GM13976 (cell line): Measurements from ENCODE around the gene RILP.
"Not testable (repeated sequence)": the region's sequence is repeated elsewhere in the genome, so short reads cannot be mapped to it uniquely, and the experiment has no call there.

ENCODE experiments used
- DNase-seq: peaks from one replicate; pipeline ENCODE4 v3.0.0; 2012; ENCODE audit warnings: low spot score
- in situ Hi-C: fragments of 300-500 bp; cut with MboI; formaldehyde crosslinking; loops from one replicate; pipeline ENCODE4 v1.12.0; 2022; ENCODE audit warnings: low sequenced_read_pairs, mixed read lengths, inconsistent platforms; ENCODE audit not compliant: unreplicated experiment
- TF ChIP-seq, protein P1 (sequence below): IDR thresholded peaks from 2 replicates; pipeline ENCODE4 v1.5.1; 2012; ENCODE audit warnings: borderline replicate concordance, mild to moderate bottlenecking; ENCODE audit not compliant: insufficient read depth; ENCODE audit errors: extremely low read depth, missing control alignments, control extremely low read depth

Gene RILP, protein sequence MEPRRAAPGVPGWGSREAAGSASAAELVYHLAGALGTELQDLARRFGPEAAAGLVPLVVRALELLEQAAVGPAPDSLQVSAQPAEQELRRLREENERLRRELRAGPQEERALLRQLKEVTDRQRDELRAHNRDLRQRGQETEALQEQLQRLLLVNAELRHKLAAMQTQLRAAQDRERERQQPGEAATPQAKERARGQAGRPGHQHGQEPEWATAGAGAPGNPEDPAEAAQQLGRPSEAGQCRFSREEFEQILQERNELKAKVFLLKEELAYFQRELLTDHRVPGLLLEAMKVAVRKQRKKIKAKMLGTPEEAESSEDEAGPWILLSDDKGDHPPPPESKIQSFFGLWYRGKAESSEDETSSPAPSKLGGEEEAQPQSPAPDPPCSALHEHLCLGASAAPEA

DNA sequence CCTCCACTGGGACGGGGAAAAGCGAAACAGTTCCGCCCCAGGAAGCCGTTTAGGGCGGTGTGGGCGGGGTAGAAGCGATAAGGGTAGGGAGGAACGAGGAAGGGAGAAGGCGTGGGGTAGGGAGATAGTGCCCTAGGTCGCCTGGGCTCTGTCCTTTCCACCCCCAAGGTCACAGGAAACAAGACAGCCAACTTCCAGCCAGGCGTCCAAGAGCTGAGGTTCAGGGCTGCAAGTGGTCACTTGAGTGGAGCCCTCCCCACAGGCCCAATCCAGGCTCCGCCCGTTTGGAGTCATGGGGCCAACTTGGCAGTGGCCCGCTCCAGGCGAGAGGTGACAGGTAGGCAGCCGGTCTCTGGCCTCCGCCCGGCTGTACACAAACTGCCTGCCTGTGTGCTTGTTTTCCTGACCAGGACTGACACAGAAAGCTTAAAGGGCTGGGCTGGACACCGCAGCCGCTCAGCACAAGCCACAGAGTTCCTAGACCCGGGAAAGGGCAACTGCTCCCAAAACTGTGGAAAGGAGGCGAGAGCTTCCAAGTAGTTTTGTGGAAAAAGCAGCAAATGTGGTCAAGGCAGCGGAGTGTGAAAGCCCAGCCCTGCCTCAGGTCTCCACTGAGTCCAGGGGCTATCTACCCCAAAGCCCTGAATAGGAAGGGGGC lies at the start of gene RILP:
RILP (minus strand) TSS at position 23 of the 658 bp plus-strand sequence. CDS start 62 bp downstream, outside the sequence.
- DNase-seq, result peak; percentile 56
- in situ Hi-C loops, result no loop called here
- TF ChIP-seq, protein P1, sequence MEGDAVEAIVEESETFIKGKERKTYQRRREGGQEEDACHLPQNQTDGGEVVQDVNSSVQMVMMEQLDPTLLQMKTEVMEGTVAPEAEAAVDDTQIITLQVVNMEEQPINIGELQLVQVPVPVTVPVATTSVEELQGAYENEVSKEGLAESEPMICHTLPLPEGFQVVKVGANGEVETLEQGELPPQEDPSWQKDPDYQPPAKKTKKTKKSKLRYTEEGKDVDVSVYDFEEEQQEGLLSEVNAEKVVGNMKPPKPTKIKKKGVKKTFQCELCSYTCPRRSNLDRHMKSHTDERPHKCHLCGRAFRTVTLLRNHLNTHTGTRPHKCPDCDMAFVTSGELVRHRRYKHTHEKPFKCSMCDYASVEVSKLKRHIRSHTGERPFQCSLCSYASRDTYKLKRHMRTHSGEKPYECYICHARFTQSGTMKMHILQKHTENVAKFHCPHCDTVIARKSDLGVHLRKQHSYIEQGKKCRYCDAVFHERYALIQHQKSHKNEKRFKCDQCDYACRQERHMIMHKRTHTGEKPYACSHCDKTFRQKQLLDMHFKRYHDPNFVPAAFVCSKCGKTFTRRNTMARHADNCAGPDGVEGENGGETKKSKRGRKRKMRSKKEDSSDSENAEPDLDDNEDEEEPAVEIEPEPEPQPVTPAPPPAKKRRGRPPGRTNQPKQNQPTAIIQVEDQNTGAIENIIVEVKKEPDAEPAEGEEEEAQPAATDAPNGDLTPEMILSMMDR, result no peak

DNA sequence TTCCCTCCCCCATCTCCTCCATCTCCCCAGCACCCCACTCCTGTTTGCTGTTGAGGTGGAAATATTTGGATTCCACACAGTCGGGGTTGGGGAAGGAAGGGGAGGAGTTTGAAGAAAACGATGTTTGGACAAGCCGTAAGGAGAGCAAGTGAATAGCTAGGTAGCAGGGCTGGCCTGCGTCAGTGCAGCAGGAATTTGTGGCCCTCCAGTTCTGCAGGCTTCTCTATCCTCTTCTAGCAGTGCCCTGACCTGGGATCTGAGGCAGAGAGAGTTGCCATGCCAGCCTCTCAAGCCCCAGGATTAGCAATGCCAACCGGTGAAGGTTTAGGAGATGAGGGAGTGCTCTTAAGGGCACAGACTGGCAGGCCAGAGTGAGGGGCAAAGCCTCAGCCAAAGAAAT lies 48.0 kb upstream of the RILP start:
- TF ChIP-seq, protein P1, result no peak
- in situ Hi-C loops, result no loop called here
- DNase-seq, result no peak

DNA sequence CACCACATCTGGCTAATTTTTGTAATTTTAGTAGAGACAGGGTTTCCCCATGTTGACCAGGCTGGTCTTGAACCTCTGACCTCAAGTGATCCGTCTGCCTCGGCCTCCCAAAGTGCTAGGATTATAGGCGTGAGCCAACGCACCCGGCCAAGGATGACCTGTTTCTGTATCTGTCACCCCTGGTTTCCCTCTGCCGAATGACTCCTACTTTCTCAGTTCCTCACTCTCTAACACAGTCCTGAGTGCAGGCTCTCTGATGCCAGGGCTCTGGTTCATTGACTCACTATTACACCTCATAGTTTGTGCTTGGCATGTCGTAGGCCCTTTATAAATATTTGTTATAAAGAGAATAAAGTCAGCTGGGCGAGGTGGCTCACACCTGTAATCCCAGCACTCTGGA lies 45.7 kb upstream of the RILP start:
- in situ Hi-C loops, result no loop called here
- DNase-seq, result peak; percentile 66
- TF ChIP-seq, protein P1, result no peak

DNA sequence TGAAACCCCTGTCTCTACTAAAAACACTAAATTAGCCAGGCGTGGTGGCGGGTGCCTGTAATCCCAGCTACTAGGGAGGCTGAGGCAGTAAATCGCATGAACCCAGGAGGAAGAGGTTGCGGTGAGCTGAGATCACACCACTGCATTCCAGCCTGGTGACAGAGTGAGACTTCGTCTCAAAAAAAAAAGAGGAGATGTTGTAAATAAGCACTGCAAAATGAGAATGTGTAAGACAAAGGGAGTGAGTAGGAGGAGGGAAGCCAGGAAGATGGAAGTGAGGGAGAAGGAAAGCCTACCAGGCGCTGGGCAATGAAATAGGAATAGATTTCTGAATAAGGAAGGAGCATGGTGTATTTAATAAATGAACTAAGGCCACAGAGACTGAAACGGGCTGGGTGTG lies 43.7 kb upstream of the RILP start:
- TF ChIP-seq, protein P1, result no peak
- in situ Hi-C loops, result no loop called here
- no peak for DNase-seq

DNA sequence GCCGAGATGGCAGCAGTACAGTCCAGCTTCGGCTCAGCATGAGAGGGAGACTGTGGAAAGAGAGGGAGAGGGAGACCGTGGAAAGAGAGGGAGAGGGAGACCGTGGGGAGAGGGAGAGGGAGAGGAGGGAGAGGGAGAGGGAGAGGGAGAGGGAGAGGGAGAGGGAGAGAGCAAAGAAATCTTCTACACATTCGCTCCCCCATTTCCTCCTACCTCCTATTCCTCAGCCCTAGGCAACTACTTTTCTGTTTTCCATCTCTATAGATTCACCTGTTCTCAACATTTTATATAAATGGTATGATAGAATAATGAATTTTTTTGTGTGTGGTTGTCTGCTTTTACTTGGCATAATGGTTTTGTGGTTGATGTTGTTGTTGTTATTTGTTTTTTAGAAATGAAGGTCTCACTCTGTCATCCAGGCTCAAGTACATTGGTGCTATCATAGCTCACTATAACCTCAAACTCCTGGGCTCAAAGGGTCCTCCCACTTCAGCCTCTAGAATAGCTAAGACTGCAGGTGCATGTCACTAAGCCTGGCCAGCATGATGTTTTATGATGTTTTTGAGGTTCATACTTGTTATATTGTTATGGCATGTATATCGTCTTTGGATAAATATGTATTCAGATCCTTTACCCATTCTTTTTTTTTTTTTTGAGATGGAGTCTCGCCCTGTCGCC lies 41.0 kb upstream of the RILP start:
- TF ChIP-seq, protein P1, result no peak
- no peak for DNase-seq
- in situ Hi-C loops, result no loop called here

DNA sequence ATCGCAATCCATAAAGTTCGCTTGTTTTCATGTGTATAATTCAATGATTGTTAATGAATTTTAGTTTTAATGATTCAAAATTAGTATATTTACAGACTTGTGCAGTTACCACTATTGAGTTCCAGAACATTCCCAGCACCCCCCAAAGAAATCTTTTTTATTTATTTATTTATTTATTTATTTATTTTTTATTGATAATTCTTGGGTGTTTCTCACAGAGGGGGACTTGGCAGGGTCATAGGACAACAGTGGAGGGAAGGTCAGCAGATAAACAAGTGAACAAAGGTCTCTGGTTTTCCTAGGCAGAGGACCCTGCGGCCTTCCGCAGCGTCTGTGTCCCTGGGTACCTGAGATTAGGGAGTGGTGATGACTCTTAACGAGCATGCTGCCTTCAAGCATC lies 38.7 kb upstream of the RILP start:
- DNase-seq, in situ Hi-C loops: not testable (repeated sequence)
